DMS 273 treated with DMSO at 0.1 percent for 48 hours (cell line): ENCODE results near the gene SRP9.

Experiments used
- DNase-seq: peaks from one replicate; lab custom pipeline; 2025; lab: John Stamatoyannopoulos, UW

The SRP9 gene

GRCh38 chr1:225777583-225778336 lies at the start of gene SRP9:
SRP9 (plus strand) TSS chr1:225777826; CDS start chr1:225777941, 115 bp downstream.
- peak; percentile 95 for DNase-seq

GRCh38 chr1:225731491-225731890 lies 46.1 kb upstream of the SRP9 start:
- no peak for DNase-seq

GRCh38 chr1:225733254-225733653 lies 44.4 kb upstream of the SRP9 start:
- DNase-seq = peak; percentile 21

GRCh38 chr1:225735252-225736149 lies 42.1 kb upstream of the SRP9 start:
- peak; percentile 88 for DNase-seq

- DNase-seq = no peak
These were observed 41.1 kb upstream of the SRP9 start for GRCh38 chr1:225736437-225737098.

- DNase-seq = no peak
These were observed 40.5 kb upstream of the SRP9 start for GRCh38 chr1:225737161-225737560.

- DNase-seq = no peak
These were observed 39.8 kb upstream of the SRP9 start for GRCh38 chr1:225737866-225738265.

- no peak for DNase-seq
These were observed 38.9 kb upstream of the SRP9 start for GRCh38 chr1:225738763-225739162.

GRCh38 chr1:225739542-225740107 lies 38.0 kb upstream of the SRP9 start:
- no peak for DNase-seq

- no peak for DNase-seq
These were observed 32.9 kb upstream of the SRP9 start for GRCh38 chr1:225744745-225745144.

- peak; percentile 45 for DNase-seq
These were observed 32.4 kb upstream of the SRP9 start for GRCh38 chr1:225745273-225745672.

- DNase-seq = peak; percentile 90
These were observed 31.1 kb upstream of the SRP9 start for GRCh38 chr1:225746361-225747179.

- no peak for DNase-seq
These were observed 30.1 kb upstream of the SRP9 start for GRCh38 chr1:225747566-225747965.

GRCh38 chr1:225748529-225748928 lies 29.1 kb upstream of the SRP9 start:
- no peak for DNase-seq

GRCh38 chr1:225749706-225750105 lies 27.9 kb upstream of the SRP9 start:
- DNase-seq = no peak

- DNase-seq = peak; percentile 73
These were observed 27.2 kb upstream of the SRP9 start for GRCh38 chr1:225750420-225750819.

GRCh38 chr1:225750875-225751824 lies 26.5 kb upstream of the SRP9 start:
- peak; percentile 73 for DNase-seq

GRCh38 chr1:225752245-225752644 lies 25.4 kb upstream of the SRP9 start:
- no peak for DNase-seq

GRCh38 chr1:225754940-225755641 lies 22.5 kb upstream of the SRP9 start:
- no peak for DNase-seq
